ENCODE data around the gene CD80.

CD80 gene

GRCh38 chr3:119490153-119490552 is 69.3 kb downstream of the CD80 start:
- Histone ChIP-seq H3K27ac (ENCODE audit: extremely low read depth, low read depth, low read length) (no peak overlapping the region), H3K9me3 (ENCODE audit: control insufficient read depth, insufficient read depth, low read depth, low read length) (no peaks in the 10 kb centered on the region), H3K4me3 (ENCODE audit: low read depth, low read length) (no peak overlapping the region), H3K4me1 (ENCODE audit: control insufficient read depth, insufficient read depth, low read length) (no peaks in the 10 kb centered on the region), H3K36me3 (ENCODE audit: control insufficient read depth in 2 of 2, insufficient read depth in 1 of 2, low read length in 2 of 2) (peaks cover 0 to 43% of the 10 kb centered on the region in 2 experiments; a peak in 2 of 3 replicates)
- ChIA-PET POLR2A (interaction anchor here (0.8 kb wide), 1 partner anchor 22 kb away, joined by 3 read pairs; no protein-coding TSS in a partner anchor), CTCF (interaction anchor here (0.7 kb wide), 3 partner anchors 35 to 1920 kb away, joined by 3 read pairs; no protein-coding TSS in a partner anchor)
- no peak for TF ChIP-seq ZNF157 (tag by site-specific recombination; IDR thresholded peaks at IDR 0.05)
- TF ChIP-seq REST (tag by site-specific recombination; IDR thresholded peaks at IDR 0.05), result no peak
- no peak for TF ChIP-seq ZNF223 (tag by site-specific recombination; IDR thresholded peaks at IDR 0.05)
- no peak for TF ChIP-seq ZNF292 (tag by site-specific recombination; IDR thresholded peaks at IDR 0.05; ENCODE audit: borderline replicate concordance, low read depth)
- TF ChIP-seq ZNF404 (tag by site-specific recombination; IDR thresholded peaks at IDR 0.05), result no peak
- TF ChIP-seq ZNF302 (tag by site-specific recombination; IDR thresholded peaks at IDR 0.05; ENCODE audit: low read depth), result no peak
- no peak for TF ChIP-seq PRDM10 (tag by site-specific recombination; IDR thresholded peaks at IDR 0.05)
- TF ChIP-seq ATF2 (tag by site-specific recombination; IDR thresholded peaks at IDR 0.05; ENCODE audit: low read depth), result no peak
- no peak for TF ChIP-seq ZNF561 (tag by site-specific recombination; IDR thresholded peaks at IDR 0.05; ENCODE audit: borderline replicate concordance)
- no peak for TF ChIP-seq ZNF530 (tag by site-specific recombination; IDR thresholded peaks at IDR 0.05; ENCODE audit: low read depth)
- TF ChIP-seq ELK4 (IDR thresholded peaks at IDR 0.05; ENCODE audit: borderline replicate concordance, low read depth, low read length), result no peak
- TF ChIP-seq ZNF548 (tag by site-specific recombination; IDR thresholded peaks at IDR 0.05), result no peak
- TF ChIP-seq ZNF704 (tag by site-specific recombination; IDR thresholded peaks at IDR 0.05), result no peak
- TF ChIP-seq WT1 (tag by site-specific recombination; IDR thresholded peaks at IDR 0.05), result no peak
- TF ChIP-seq SETDB1 (IDR thresholded peaks at IDR 0.05; ENCODE audit: insufficient read length, low read length), result no peak
- no peak for TF ChIP-seq ZBTB48 (tag by site-specific recombination; IDR thresholded peaks at IDR 0.05)
- TF ChIP-seq IKZF3 (tag by site-specific recombination; IDR thresholded peaks at IDR 0.05), result no peak
- no peak for TF ChIP-seq ZNF510 (tag by site-specific recombination; IDR thresholded peaks at IDR 0.05; ENCODE audit: insufficient replicate concordance)
- no peak for TF ChIP-seq MYNN (tag by site-specific recombination; IDR thresholded peaks at IDR 0.05; ENCODE audit: borderline replicate concordance)
- TF ChIP-seq ZNF747 (tag by site-specific recombination; IDR thresholded peaks at IDR 0.05), result no peak
